Germinal center (tissue), 1 donor: ENCODE measurements around the gene LTBP4.
"Not testable (repeated sequence)": the region's sequence is repeated elsewhere in the genome, so short reads cannot be mapped to it uniquely, and the experiment has no call there.

Experiments used
- DNase-seq: peaks from one replicate; pipeline ENCODE4 v3.0.0; 2012; ENCODE audit warnings: mixed read lengths, low spot score

The LTBP4 gene

DNA sequence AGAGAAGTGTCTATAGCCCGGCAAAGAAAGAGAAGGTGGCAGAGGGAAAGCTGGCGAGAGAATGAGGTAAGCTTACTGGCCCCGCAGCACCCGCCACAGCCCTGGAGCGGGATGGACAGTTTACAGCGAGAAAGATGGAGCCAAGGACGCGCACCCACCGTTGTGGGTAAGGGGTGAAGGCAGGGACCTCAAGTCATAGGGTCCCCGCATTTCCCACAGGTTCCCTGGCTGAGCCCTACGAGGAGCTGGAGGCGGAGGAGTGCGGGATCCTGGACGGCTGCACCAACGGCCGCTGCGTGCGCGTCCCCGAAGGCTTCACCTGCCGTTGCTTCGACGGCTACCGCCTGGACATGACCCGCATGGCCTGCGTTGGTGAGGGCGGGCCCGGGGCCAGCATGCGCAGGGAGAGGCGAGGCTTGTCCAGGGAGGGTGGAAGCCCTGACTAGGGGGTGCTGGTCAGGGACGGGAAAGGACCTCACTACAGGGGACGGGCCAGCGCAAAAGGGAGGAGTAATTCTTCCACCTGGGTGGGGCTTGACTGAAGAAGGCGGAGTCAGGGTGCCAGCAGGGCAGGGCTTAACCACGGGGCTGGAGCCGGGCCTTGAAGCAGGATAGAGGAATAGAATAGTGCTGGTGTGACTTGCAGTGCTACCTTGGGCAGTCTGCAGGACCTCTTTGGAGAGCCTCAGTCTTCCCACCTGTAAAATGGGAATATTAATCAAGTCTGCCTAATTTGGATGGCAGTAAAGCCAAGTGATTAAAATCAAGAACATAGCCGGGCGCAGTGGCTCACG lies 26.5 kb downstream of the LTBP4 start:
- DNase-seq = no peak

DNA sequence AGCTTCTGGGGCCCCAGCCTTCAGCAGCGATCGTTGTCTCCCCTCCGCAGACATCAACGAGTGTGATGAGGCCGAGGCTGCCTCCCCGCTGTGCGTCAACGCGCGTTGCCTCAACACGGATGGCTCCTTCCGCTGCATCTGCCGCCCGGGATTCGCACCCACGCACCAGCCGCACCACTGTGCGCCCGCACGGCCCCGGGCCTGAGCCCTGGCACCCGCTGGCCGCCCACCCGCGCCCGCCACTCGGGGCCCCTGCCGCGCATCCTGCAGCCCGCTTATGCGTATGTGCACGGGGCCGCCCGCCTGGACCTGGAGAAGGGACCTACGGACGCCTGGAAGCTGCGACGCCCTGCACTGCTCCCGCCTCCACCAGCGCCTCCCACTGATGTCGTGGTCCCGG lies 28.2 kb downstream of the LTBP4 start:
- DNase-seq = no peak

DNA sequence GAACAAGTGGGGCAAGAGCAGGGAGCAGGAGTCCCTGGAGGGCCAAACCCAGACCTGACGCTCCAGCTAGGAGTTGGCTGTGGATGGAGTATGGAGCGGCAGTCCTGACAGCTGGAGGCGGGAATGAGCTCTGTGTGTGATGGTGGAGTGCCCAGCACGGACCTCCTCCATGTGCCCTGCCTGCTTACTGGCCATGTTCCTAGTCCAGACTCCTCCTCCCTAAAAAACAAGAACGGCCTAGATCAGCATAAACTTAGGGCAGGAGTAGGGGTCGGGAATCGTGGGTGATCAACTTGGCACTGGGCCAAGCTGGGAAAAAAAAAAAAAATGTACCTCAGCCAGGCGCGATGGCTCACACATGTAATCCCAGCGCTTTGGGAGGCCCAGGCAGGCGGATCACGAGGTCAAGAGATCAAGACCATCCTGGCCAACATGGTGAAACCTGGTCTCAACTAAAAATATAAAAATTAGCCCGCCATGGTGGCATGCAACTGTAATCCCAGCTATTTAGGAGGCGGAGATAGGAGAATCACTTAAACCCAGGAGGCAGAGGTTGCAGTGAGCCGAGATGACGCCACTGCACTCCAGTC lies 29.5 kb downstream of the LTBP4 start:
- DNase-seq = no peak

DNA sequence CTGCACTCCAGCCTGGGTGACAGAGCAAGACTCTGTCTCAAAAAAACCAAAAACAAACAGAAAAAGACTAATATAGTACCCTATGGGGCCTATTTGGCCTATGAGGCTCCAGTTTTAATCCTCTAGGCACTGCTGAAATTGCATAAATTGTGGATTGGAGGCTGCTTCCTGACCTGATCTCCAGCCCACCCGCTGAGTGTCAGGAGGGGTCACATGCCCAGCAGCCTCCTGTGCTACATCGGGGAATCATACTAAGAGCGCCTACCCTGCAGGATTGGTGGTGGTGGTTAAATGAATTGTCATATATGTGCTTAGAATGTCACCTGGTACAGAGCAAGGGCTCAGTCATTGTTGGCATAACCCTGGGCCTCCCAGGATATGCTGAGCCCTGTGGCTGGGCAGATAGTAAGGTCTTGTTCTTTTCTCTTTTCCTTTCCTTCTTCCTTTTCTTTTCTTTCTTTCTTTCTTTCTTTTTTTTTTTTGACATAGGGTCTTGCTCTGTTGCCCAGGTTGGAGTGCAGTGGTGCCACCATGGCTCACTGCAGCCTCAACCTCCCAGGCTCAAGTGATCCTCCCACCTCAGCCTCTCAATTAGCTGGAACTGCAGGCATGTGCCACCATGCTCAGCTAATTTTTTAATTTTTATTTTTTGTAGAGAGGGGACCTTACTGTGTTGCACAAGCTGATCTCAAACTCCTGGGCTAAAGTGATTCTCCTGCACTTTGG lies 31.3 kb downstream of the LTBP4 start:
- DNase-seq = no peak

DNA sequence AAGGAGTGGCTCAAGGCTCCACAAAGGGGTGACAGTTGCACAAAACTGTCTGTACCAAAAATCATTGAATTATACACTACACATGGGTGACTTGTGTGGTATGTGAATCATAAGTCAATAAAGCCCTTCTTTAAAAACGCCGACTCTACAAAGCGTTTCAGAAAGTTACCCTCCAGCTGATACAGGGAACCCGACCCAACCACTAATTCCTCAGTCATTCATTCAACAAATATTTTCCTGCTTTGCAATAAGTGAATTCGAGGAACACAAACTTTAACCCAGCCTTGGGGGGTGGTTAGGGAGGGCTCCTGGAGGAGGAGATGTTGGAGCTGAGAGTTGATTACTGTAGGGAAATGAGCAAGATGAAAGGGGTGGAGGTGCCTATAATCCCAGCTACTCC lies 32.0 kb downstream of the LTBP4 start:
- DNase-seq = no peak

DNA sequence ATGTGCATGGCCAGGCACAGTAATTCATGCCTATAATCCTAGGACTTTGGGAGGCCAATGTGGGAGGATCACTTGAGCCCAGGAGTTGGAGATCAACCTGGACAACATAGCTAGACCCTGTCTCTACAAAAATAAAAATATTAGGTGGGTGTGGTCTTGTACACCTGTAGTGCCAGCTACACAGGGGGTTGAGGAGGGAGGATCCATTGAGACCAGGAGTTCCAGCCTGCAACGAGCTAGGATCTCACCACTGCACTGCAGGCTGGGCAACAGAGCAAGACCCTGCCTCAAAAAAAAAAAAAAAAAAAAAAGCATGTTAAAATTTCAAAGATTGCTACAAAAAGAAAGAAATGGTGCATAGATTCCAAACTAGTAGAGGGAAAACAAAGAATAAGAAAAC lies 37.2 kb downstream of the LTBP4 start:
- no peak for DNase-seq

DNA sequence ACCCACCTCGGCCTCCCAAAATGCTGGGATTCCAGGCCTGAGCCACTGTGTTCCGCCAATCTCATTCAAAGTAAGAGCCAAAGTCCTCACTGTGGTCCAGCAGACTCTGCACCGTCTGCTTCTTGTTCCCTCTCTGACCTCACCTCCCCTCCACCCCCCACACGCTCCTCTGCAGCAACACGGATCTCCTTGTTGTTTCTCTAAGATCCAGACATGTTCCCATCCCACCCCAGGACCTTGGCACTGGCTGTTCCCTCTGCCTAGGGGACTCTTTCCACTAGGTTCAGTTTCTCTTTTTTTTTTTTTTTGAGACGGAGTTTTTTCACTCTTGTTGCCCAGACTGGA lies 38.4 kb downstream of the LTBP4 start:
- no peak for DNase-seq

DNA sequence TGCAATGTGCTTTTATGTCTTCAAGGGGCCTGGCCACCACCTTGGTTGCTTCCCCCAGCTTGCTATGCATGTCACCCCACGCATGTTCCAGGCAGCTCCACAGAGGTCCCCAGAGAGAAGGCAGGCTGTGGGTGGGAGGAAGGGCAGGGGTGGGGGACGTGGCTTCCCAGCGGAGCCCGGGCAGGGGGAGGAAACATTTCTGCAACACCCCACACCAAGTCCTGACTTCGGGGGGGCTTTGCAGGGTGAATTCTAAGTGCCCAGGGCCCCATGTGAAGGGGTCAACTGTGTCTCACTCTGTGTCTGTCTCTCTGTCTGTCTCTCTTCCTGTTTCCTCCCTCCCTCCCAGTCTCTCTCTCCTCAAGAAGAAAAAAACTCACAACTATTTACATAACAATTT lies 39.6 kb downstream of the LTBP4 start:
- DNase-seq = peak; percentile 50

DNA sequence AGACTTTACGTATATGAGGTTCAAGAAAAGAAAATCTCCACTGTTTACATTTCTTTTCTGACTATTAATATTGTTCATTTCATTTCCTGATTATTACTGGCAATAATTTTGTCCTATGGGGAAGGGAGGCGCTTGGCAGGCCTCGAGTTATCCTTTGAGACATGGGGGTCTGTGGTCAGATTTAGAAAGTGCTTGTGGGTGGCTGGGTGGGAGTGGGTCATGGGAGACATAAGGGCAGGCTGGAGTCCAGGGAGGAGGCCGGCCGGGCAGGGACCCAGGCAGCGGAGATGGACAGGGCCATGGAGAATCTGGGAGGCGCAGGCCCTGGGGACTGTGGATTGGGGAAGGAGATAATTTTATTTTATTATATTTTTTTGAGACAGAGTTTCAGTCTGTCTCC lies 40.1 kb downstream of the LTBP4 start:
- DNase-seq = no peak

DNA sequence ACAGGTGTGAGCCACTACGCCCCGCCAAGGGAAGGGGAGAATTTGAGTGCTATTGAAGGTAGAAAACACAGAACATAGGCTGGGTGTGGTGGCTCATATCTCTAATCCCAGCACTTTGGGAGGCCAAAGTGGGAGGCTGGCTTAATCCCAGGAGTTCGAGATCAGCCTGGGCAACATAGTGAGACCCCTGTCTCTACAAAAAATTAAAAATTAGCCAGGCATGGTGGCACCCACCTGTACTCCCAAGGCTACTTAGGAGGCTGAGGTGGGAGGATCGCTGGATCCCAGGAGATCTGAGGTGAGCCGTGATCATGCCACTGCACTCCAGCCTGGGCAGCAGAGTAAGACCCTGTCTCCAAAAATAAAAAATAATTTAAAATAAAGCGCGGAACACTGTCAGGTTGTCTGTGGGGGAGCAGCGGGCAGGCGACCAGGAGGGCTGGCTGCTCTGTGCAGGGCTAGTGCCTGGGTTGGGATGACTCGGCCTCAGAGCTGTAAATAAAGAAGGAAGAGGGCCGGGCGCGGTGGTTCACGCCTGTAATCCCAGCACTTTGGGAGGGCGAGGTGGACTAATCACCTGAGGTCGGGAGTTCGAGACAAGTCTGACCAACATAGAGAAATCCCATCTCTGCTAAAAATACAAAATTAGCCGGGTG lies 41.0 kb downstream of the LTBP4 start:
- no peak for DNase-seq

DNA sequence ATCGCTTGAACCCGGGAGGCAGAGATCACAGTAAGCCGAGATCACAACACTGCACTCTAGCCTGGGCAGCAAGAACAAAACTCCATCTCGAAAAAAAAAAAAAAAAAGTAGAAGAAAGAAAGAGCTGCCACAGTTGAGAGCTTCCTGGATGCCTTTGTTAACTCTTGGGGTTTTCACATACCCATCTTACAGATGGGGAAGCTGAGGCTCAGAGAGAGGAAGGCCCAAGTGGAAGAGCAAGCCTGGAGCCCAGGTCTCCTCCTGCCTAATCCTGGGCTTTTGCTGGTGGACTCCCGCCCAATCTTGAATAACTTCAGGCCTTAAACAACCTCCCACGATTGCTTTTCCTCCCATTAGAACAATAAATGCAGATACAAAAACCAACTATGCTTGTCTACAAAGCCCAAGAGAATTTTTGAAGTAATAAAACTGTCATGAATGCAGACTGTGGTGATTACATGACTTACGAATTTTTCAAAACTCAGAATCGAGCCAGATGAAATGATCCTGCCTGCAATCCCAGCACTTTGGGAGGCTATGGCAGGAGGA lies 41.7 kb downstream of the LTBP4 start:
- DNase-seq = no peak

DNA sequence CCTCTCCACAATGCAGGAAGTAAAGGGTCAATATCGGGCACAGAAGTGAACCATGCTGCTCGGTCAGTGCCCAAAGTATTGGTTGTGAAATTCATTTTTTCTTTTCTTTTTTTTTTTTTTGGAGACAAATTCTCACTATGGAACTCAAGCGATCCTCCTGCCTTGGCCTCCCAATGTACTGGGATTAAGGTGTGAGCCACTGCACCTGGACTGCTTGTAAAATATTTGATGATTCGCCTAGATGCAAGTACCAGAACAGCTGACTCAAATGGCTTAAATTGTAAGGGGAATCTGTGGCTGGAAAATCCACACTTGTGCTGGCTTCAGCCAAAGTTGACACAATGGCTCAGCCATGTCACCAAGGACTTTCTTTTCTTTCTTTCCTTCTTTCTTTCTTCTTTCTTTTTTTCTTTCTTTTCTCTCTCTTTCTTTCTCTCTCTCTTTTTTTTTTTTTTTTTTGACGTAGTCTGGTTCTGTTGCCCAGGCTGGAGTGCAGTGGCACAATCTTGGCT lies 45.6 kb downstream of the LTBP4 start:
- no peak for DNase-seq

DNA sequence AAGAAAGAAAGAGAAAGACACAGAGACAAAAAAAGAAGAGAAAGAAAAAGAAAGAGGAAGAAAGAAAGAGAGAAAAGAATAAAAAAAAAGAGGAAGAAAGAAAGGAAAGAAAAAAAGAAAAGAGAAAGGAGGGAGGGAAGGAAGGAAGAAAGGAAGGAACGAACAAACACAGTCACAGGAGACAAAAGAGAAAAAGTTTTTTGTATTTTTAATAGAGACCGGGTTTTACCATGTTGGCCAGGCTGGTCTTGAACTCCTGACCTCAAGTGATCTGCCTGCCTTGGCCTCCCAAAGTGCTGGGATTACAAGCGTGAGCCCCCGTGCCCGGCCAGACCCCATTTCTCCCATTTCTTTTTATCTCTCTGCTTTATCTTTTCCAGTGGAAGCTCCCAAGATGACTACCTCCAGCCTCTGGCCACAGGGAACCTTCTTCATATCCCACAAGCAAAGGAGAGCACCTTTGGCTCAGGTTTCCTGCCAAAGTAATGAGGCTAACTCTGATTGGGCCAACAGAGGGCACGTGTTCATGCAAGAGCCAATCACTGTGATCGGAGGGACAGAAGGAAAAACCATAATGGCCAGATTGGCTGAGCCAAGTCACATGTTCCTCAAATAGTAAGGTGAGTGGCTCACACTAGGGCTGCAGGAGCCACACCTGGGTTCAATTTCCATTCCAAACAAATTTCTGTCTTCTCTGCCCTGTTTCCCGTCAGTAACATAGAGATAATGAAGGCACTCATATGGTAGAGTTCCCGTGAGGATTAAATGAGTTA lies 48.9 kb downstream of the LTBP4 start:
- not testable (repeated sequence) for DNase-seq

DNA sequence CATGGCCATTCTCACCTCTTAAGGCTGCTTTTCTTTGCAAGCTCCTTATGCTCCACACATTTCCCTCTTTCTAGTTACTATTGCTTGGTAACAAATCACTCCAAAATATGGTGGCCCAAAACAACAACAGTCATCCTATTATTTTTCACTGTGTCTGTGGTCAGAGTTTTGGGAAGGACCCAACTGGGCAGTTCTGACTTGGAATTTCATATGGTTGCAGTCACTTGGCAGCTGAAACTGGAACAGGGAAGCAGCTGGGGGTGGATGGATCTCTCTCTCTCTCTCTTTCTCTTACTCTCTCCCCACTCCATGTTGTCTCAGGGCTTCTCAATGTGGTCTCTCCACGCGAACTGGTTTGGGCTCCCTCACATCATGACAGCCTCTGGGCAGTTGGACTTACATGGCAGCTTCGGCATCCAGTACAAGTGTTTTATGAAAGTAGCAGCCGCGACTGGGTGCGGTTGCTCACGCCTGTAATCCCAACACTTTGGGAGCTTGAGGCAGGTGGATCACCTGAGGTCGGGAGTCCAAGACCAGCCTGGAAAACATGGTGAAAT lies 49.7 kb downstream of the LTBP4 start:
- DNase-seq = no peak

DNA sequence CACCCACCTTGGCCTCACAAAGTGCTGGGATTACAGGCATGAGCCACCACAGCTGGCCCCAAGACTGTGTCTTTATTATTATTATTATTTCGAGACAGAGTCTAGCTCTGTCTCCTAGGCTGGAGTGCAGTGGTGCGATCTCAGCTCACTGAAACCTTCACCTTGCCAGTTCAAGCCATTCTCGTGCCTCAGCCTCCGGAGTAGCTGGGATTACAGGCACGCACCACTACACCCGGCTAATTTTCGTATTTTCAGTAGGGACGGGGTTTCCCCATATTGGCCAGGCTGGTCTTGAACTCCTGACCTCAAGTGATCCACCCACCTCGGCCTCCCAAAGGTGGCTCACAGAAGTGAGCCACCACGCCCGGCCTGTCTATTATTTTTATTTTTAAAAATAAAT lies 51.1 kb downstream of the LTBP4 start:
- DNase-seq = not testable (repeated sequence)

DNA sequence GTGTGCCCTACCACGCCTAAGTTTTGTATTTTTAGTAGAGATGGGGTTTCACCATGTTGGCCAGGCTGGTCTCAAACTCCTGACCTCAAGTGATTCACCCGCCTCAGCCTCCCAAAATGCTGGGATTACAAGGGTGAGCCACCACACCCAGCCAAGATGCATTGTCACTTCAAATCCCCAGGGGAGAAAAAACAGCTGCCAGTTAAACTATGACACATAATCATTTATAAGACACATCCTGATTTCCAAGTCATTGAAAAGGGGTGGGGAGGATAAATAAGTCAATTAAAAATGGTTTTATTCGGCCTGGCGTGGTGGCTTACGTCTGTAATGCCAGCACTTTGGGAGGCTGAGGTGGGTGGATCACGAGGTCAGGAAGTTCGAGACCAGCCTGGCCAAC lies 54.5 kb downstream of the LTBP4 start:
- DNase-seq = not testable (repeated sequence)

DNA sequence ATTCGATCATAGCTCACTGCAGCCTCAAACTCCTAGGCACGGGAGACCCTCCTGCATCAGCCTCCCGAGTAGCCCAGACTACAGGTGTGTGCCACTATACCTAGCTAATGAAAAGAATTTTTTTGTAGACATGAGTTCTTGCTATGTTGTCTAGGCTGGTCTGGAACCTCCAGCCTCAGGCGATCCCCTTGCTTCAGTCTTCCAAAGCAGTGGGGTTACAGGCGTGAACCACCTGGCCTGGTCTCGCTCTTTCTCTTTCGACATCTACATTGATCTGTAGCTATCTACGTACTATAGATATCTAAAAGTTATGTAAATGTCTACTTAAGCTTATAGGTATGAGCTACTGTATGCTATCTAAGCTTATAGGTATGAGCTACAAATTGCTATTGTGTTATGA lies 56.9 kb downstream of the LTBP4 start:
- DNase-seq = no peak

DNA sequence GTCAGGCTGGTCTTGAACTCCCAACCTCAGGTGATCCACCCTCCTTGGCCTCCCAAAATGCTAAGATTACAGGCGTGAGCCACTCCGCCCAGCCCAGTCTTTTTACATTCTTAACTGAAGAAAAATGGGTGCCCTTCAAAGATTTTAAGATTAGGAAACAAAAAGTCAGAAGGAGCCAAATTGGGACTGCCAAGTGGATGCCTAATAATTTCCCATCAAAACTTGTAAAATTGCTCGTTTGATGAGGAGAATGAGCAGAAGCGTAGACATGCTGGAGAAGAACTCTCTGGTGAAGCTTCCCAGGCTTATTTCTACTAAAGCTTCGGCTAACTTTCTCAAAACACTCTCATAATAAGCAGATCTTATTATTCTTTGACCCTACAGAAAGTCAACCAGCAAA lies 57.9 kb downstream of the LTBP4 start:
- no peak for DNase-seq

DNA sequence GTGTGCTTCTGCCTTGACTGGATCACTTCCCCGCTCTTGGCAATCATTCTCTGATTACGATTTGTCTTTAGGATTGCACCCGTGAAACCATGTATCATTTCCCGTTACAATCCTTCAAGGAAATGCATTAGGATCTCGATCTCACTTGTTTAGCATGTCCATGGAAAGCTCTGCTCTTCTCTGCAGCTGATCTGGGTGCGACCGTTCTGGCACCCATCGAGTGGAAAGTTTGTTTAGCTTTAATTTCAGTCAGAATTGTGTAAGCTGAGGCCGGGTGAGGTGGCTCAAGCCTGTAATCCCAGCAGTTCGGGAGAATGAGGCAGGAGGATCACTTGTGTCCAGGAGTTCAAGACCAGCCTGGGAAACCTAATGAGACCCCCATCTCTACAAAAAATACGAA lies 58.4 kb downstream of the LTBP4 start:
- DNase-seq = no peak

DNA sequence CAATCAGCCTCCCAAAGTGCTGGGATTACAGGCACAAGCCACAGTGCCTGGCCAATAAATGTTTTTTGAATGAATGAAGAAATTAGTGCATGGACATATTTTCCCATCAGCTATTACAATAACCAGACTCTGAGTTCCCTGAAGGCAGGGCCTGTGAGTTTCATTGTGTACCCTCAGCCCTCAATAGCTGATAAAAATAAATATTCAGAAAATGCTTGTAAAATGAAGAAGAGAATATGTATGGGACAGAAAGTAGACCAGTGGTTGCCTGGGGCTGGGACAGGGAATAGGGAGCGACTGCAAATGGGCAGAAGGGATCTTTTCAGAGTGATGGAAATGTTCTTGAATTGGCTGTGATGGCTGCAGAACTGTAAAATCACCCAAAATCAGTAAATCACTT lies 60.4 kb downstream of the LTBP4 start:
- no peak for DNase-seq
